Ramos (cell line): ENCODE results near the gene PIK3R2.
"Not testable (repeated sequence)": the region's sequence is repeated elsewhere in the genome, so short reads cannot be mapped to it uniquely, and the experiment has no call there.

ENCODE experiments used
- in situ Hi-C: fragments of 300-500 bp; cut with MboI; formaldehyde crosslinking; loops from one replicate; pipeline ENCODE4 v1.14.3; 2022; ENCODE audit warnings: low sequenced_read_pairs; ENCODE audit not compliant: unreplicated experiment

PIK3R2 gene

DNA sequence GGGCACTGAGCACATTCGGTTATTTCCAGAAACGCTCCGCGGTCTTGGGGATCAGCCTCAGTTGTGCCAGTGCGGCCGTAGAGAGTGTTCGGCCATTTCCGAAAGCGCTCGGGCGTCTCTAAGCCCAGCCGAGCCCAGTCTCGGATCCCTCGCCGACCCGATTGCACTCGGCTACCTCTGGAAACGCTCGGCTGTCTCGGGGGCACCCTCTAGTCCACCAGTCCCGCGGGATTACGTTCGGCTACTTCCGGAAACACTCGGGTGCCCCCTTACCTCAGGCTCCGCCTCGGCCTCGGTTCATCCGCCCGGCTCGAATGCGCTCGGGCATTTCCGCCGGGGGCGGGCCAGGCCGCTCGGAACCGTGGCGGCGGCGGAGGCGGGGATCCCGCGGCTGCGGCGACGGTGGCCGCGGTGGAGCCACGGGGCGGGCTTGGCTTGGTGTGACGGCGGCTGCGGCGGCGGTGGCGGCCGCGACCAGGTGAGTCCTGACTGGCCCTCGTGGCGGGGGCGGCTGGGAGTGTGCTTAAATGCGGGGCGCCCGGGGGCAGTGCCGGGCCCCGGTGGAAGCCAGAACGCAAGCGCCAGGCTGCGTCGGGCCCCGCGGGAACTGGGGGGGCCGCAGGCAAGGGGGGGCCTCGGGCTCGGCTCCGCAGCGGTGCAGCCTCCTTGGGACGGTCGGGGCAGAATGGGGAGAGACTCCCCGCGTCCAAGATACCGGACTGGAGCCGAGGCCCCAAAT is at the start of gene PIK3R2:
TSS of gene PIK3R2 (plus strand) at position 347 of the 739 bp plus-strand sequence. CDS start 2,717 bp downstream, outside the sequence.
- in situ Hi-C loops = no loop called here

DNA sequence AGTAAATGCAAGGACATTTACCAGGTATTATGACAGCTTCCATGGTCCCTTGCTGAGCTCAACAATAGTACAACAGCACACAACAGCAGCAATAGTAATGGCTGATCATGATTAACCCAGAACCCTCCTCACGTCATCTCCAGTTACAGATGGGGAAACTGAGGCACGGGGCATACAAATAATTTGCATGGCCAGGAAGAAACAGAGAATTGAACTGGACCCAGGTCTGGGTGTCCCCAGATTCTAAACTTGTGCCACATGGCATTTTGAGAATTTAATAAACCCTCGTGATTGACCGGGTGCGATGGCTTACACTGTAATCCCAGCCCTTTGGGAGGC is 48.2 kb upstream of the PIK3R2 start:
- in situ Hi-C loops = no loop called here

DNA sequence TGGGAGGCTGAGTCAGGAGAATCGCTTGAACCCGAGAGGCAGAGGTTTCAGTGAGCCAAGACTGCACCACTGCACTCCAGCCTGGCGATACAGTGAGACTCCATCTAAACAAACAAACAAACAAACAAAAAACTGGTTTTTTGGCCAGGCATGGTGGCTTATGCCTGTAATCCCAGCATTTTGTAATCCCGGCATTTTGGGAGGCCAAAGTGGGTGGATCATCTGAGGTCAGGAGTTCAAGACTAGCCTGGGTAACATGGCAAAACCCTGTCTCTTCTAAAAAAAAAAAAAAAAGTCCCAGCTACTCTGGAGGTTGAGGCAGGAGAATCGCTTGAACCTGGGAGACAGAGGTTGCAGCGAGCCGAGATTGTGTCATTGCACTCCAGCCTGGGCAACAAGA is 47.7 kb upstream of the PIK3R2 start:
- in situ Hi-C loops = not testable (repeated sequence)

DNA sequence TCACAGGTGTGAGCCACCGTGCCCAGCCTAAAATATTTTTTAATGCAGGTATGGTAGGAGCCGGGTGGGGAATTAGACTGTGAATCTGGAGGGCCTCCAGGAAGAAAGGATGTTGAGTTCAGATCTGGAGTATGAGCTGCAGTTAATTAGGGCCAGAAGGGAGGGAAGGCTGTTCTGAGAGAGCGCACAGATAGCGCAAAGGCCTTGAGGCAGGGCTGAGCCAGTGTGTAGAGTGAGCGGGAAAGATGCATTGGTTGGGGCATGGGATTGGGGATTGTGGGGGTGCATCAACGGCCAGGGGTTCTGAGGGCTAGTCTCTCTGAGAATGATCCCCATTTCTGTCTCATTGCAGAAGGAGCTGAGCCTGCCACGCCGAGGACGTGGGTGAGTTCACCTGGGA is 45.7 kb upstream of the PIK3R2 start:
- in situ Hi-C loops = no loop called here

DNA sequence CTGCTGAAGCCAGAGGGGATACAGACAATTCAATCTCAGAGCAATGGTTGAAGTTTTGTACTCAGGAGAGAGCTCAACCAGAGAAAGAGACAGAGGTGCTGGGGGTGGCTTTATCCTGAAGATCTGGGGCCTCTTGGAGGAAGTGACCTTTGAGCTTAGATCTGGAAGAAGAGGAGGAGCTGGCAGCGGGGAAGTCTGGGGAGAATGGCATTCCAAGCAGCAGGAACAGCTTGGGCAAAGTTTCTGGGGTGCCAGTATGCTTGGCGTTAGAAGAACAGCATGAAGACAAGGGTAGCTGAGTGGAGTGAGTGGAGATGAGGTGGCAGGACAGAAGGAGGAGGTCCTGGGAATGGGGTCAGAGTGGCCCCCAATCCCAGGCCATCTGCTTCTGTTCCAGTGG is 44.1 kb upstream of the PIK3R2 start:
- in situ Hi-C loops = no loop called here

DNA sequence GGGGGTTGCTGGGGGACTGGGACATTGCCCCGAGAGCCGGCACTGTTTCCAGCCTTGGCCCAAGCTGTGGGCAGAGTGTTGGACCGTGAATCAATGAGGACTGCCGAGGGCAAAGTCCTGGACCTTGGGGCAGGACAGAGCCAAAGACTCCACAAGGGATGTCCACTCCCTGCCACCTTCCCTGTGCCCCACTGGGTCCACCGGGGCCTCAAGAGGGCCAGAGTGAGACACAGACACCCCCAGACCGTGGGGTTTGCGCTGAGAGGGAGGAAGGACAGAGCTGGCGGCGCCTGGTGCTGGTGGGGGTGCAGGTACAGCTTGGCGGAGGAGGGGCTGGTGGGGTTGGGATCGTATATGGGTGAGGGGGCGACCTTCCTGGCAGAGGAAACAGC is 43.6 kb upstream of the PIK3R2 start:
- in situ Hi-C loops = no loop called here

DNA sequence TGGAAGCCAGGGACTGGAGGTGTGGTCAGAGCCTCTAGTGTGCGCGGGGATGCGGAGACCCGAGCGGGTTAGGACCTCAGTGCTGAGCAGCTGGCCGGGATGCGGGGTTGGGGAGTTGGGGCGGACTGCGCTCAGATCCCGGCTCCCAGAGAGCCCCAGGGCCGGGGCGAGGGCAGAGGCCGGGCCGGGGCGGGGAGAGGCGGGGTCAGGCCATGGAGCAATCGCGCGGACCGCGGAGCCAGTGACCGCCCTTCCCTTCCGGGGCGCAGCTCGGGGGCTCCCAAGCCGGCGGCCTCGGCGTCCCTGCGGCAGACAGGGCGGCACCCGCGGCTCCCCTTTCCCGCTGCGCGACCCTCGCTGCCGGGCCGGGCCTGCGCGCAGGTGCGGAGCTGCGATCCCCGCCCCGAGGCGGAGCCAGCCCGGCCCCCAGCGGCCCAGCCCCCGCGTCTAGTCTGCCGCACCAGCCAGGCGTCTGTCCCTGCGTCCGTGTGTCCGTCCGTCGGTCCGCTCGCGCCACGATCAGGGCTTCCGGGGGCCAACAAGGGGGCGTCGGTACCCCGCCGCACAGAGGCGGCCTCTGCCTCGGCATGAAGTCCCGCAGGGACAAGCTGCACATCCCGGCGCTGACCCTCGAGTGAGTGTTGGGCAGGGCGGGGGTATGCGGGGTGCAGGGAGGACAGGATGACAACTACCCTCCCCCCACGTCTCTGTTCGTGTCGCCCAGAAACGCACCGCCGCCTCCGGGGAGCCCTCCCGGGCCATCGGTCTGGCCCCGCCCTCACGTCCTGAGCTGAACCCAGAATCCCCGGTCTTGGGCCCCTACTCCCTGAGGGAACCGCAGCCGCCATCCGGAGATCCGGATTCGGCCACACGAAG is 43.0 kb upstream of the PIK3R2 start:
- in situ Hi-C loops = no loop called here

DNA sequence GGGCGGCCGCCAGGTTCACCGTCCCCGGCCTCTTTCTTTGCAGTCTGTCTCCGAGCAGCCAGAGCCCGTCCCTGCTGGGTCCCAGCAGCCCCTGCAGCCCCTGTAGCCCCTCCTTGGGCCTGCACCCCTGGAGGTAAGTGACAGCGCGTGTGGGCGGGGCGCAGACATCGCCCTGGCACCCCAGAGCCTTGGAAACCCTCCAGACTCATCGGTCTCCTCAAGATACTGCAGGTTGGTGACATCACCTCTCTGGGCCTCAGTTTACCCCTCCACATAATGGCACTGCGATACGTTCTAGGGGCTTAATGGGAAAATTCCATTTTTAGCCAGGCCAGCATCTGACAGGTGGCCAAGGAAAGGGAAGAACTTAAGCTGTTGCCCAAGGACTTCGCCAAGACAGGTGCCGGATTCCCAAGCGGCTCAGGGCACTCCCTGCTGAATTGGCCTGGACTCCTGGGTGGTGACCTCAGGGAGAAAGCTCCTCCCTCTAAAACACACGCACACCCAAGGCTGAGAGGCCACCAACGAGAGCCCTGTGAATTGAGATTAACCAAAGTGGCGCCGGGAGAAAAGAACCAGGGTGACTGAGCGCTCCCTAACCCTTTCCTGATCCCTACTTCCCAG is 42.2 kb upstream of the PIK3R2 start:
- in situ Hi-C loops = no loop called here

DNA sequence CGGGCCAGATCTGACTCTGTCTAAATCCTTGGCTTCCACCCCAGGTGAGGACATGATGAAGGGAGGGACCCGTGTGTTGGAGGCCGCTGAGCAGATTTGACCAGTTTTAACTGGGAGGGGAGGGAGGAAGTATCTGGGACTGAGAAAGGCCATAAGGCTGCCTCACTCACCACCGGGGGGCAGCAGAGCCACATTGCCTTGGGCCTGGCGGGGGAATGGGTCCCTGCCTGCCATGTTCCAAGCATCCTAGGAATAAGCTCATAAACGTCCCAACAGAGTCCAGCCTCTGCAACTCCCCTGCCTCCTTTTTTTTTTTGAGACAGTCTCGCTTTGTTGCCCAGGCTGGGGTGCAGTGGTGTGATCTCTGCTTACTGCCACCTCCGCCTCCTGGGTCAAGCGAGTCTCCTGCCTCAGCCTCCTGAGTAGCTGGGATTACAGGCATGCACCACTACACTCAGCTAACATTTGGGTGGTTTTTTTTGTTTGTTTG is 39.9 kb upstream of the PIK3R2 start:
- in situ Hi-C loops = no loop called here

DNA sequence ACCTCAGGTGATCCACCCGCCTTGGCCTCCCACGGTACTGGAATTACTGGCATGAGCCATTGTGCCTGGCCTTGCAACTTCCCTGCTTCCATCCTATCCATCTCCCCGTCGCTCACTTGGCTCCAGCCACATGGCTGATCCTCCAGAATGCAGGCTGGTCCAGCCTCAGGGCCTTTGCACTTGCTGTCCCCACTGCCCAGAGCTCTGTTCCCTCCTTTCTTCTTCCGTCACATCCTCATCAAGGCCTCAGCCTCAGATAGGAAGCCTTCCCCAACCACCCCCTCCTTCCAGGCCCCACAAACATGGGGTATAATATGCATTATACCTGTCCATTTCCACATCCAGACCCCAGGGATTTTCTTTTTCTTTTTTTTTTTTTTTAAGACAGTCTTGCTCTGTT is 39.1 kb upstream of the PIK3R2 start:
- in situ Hi-C loops = no loop called here

DNA sequence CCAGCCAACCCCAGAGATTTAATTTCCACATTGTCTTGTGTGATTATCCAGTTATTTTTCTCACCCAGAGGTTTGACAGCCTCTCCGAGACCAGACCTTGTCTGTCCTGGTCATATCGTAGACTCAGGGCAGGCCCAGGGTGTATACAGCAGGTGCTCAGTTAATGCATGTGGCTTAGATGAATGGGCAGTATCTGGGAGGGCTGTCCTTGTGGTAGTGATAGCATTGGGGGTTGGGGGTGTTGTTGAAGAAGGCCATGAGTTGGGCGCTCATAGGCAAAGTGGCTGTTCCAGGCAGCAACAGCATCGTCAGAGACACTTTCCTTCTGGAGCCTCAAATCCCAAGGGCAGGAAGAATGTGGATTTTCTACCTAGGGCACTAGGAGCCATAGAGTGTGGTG is 38.5 kb upstream of the PIK3R2 start:
- in situ Hi-C loops = no loop called here

DNA sequence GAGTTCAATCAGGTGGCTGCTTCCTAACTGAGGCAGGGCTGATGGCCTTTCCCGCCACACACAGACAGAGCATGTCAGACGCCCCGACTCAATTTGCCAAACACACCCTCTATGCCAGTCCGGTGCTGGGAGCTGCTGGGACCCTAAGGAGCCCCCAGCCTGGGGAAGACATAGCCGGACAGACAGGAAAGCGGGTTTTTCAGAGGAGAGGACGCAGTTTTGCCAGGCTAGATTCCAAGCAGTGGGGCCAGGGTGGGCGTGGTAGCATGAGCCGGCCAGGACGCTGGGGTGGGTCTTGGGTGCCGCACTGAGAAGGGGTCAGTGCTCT is 35.6 kb upstream of the PIK3R2 start:
- in situ Hi-C loops = no loop called here

DNA sequence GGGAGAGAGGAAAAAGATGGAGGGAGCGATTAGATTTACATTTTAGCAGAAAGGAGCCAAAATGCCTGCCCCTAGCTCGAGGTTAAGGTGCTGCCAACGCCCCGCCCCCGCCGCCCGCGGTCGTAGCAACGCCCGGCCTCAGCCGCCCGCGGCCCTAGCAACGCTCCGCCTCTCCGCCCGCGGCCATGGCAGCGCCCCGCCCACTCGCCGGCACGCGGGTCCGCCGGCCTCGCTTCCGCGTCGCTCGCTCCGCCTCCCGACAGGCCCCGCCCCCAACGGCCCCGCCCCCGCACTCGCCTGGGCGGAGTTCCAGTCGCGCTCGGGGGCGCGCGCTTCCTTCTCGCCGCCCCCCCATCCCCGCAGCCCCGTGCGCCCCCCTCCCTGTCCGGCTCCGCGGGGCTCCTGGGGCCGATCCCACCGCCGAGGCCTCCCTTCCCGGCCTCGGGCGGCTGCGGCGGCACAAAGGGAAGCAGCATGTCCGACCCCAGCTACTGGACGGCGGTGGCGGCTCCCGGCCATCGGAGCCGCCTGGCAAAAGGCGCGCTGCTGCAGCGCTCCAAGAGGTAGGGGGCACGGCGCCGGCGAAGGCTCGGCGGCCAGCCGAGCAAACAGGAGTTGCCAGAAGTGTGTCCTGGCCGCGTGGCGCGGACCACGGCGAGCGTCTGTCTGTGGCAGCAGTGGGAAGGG is 35.1 kb upstream of the PIK3R2 start:
- in situ Hi-C loops = no loop called here

DNA sequence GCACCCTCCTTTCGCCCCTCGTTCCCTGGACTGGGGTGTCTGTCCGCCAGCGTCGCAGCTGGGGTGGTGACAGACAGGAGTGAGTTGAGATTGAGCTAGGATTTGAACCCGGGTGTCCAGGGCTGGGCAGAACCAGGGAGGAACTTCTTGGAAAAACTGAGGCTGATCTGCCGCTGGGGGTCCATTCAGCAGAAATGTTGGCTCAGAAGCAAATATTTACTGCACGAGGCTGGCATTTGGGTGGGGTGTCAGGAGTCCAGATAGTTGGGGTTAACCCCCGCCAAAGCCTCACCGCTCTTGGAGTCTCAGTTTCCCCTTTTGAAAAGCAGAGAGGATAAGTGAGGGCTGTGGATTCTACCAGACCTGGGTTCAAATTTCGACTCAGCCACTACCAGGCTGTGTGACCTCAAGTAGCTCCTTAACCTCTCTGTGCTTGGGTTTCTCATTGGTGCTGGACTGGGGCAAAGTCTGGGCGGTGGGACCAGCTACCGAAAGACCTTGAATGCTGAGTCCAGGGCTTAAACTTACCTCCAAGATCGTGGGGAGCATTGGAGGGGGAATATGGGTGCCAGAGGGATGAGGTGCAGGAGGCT is 34.4 kb upstream of the PIK3R2 start:
- in situ Hi-C loops = no loop called here

DNA sequence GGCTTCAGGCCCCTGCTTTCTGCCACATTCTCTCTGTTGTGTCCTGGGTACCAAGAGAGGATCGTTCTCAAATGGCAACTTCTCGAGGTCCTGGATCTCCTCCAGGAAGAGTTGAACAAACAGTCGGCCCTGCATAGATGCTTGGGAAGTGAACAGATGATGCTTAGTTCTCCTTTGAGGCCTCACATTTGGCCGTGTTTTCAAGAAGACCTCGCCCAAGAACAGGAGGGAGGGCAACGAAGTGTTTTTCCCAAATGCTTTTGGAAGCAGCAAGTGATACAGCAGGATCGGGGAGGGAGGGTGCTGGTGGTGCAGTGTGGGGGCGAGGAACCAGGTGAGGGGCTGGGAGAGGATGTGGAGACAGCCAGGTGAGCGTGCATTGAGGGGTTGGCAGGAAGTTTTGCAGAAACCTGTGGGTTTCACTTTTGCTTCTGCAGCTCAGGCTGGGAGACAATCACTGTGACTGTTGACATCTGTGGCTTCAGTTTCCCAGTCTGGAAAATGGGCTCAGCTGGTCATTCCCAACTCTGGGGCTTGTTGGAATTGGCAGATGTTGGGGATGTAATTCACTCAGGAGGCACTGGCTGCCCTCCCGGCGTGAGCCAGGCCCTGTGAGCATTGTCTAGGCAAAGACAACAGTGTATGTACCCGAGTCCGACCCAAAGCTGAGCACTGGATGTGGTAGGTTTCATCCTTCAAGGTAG is 33.8 kb upstream of the PIK3R2 start:
- in situ Hi-C loops = no loop called here

DNA sequence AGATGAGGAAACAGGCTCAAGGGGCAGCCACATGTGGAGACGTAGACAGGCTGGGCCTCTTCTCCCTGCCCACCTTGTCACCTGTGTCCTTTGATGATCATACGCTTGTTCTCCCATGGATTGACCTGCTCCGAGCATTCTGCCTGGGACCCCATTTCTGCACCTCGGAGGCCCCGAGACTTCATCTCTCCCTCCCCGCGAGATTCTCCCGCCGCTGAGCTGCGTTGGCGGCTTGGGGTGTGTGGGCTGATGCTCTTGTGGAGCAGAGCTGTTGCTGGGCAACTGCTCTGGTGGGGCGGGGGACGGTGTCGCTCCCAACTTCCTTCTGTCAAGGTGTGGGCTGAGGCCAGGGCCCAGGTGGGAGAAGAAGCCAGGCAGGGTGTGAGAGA is 33.3 kb upstream of the PIK3R2 start:
- in situ Hi-C loops = no loop called here

DNA sequence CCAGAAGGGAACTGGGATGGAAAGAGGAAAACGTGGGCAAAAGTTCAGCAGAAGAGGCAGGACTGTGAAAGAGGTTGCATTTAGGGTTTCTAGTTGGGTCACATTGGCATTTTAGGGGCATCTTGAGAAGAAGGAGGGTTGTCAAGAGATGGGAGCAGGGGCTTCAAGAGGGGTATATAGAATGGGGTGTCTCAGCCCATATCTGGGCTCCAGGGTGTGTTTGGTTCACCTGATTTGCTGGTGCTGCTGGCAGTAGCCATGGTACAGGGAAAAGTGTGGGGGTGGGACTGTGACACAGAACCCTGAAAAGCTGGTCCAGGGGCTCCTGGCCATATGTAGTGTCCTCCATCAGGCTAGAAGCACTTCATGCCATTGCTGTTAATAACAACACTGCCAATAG is 32.8 kb upstream of the PIK3R2 start:
- in situ Hi-C loops = no loop called here

DNA sequence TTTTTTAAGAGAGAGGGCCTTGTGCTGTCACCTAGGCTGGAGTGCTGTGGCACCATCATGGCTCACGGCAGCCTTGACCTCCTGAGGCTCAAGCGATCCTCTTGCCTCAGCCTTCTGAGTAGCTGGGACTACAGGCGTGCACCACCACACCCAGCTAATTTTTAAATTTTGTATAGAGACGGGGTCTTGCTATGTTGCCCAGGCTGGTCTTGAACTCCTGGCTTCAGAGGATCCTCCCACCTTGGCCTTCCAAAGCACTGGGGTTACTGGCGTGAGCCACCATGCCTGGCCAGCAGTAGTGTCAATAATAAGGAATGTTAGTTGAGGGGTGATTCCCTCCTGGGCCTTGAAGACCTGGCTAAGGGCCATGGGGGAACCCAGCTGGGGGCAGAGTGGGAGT is 31.8 kb upstream of the PIK3R2 start:
- in situ Hi-C loops = no loop called here

DNA sequence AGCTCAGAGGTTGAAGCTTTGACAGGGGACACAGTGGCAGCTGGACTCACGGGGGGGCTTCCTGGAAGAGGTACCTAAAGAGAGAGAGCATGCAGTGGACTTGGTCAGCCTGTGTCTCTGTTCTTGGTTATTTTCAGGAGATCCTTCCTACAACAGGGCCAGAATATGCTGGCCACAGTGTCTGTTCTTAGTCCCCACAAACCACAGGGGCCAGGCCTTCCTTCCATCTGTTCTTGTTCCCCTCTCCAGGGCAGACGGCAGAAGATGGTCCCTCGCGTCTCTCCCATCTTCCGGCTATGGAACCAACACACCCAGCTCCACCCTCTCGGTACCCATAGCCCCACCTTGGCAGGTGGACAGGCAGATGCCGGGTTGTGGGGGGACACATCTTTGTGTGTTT is 30.5 kb upstream of the PIK3R2 start:
- in situ Hi-C loops = no loop called here
